H1 (cell line): ENCODE data around the gene ONECUT3. TPM values are rescaled to one million over a fixed set of nuclear protein-coding genes. Genes with fewer than 3 reads are reported as not detected.

Experiments
- EZH2 ChIP-seq: fragments of 200-600 bp; sonication (generic); IDR thresholded peaks from 2 replicates; pipeline ENCODE4 v1.7.1; 2012; ENCODE audit warnings: low read depth, mild to moderate bottlenecking, moderate library complexity, low read length, inconsistent platforms; ENCODE audit not compliant: severe bottlenecking
- JUN ChIP-seq: IDR thresholded peaks from 2 replicates; pipeline ENCODE4 v1.6.1; 2011; ENCODE audit warnings: low read depth, mild to moderate bottlenecking, improper control_type of control experiment, low read length
- KDM1A ChIP-seq: fragments of 200-600, 300-600 bp; sonication (generic); IDR thresholded peaks from 2 replicates; pipeline ENCODE4 v1.7.1; 2016; ENCODE audit warnings: mild to moderate bottlenecking, low read length, borderline replicate concordance
- KDM4A ChIP-seq: IDR thresholded peaks from one replicate; pipeline ENCODE4 v1.7.1; 2012; ENCODE audit warnings: low read depth, mild to moderate bottlenecking, moderate library complexity, low read length, inconsistent platforms; ENCODE audit not compliant: severe bottlenecking
- TAF7 ChIP-seq: optimal IDR thresholded peaks from 2 replicates; pipeline ENCODE3; 2011; ENCODE audit warnings: low read depth, mild to moderate bottlenecking, inconsistent platforms, low read length, moderate library complexity, borderline replicate concordance
- polyA plus RNA-seq, 7 experiments: library from polyadenylated mRNA; depleted of rRNA in 3 of 7; stranded (reverse) in 5 of 7; unstranded in 2 of 7; fragments of >200 nt in 5 of 7; fragments of 200-250 nt in 2 of 7; gene quantifications; 1 replicate in 5 of 7; 2 replicates in 1 of 7; 4 replicates in 1 of 7; pipeline versions ENCODE4 v1.2.1 to v1.2.3, GENCODE V29; 2011 to 2013; ENCODE audit warnings: missing spikeins in 2 of 7, mixed read lengths in 2 of 7
- total RNA-seq: library from RNA; stranded (reverse); fragmentation: NEBNext Ultra II Directional; extraction: Animal tissue kit (Norgen Biotek cat#: 25700); gene quantifications from 2 replicates; pipeline ENCODE4 v1.2.1, GENCODE V29; 2021
- TF ChIP-seq, protein P1 (sequence below): fragments of 300-600 bp; sonication (generic); IDR thresholded peaks from 2 replicates; pipeline ENCODE4 v1.7.1; 2012; ENCODE audit warnings: low read length, moderate library complexity, mild to moderate bottlenecking, inconsistent platforms; ENCODE audit not compliant: insufficient replicate concordance

Gene ONECUT3
- total and polyA plus RNA-seq, 2 of the 8 experiments (the other 6 are each of a cell fraction or from before 2014, with no cell fraction given): not detected

GRCh38 chr19:1783354-1783753, 30.0 kb downstream of the ONECUT3 start (continued):
- TF ChIP-seq KDM1A: no peak
- TF ChIP-seq TAF7: no peak
- TF ChIP-seq JUN: no peak
- TF ChIP-seq, protein P1, sequence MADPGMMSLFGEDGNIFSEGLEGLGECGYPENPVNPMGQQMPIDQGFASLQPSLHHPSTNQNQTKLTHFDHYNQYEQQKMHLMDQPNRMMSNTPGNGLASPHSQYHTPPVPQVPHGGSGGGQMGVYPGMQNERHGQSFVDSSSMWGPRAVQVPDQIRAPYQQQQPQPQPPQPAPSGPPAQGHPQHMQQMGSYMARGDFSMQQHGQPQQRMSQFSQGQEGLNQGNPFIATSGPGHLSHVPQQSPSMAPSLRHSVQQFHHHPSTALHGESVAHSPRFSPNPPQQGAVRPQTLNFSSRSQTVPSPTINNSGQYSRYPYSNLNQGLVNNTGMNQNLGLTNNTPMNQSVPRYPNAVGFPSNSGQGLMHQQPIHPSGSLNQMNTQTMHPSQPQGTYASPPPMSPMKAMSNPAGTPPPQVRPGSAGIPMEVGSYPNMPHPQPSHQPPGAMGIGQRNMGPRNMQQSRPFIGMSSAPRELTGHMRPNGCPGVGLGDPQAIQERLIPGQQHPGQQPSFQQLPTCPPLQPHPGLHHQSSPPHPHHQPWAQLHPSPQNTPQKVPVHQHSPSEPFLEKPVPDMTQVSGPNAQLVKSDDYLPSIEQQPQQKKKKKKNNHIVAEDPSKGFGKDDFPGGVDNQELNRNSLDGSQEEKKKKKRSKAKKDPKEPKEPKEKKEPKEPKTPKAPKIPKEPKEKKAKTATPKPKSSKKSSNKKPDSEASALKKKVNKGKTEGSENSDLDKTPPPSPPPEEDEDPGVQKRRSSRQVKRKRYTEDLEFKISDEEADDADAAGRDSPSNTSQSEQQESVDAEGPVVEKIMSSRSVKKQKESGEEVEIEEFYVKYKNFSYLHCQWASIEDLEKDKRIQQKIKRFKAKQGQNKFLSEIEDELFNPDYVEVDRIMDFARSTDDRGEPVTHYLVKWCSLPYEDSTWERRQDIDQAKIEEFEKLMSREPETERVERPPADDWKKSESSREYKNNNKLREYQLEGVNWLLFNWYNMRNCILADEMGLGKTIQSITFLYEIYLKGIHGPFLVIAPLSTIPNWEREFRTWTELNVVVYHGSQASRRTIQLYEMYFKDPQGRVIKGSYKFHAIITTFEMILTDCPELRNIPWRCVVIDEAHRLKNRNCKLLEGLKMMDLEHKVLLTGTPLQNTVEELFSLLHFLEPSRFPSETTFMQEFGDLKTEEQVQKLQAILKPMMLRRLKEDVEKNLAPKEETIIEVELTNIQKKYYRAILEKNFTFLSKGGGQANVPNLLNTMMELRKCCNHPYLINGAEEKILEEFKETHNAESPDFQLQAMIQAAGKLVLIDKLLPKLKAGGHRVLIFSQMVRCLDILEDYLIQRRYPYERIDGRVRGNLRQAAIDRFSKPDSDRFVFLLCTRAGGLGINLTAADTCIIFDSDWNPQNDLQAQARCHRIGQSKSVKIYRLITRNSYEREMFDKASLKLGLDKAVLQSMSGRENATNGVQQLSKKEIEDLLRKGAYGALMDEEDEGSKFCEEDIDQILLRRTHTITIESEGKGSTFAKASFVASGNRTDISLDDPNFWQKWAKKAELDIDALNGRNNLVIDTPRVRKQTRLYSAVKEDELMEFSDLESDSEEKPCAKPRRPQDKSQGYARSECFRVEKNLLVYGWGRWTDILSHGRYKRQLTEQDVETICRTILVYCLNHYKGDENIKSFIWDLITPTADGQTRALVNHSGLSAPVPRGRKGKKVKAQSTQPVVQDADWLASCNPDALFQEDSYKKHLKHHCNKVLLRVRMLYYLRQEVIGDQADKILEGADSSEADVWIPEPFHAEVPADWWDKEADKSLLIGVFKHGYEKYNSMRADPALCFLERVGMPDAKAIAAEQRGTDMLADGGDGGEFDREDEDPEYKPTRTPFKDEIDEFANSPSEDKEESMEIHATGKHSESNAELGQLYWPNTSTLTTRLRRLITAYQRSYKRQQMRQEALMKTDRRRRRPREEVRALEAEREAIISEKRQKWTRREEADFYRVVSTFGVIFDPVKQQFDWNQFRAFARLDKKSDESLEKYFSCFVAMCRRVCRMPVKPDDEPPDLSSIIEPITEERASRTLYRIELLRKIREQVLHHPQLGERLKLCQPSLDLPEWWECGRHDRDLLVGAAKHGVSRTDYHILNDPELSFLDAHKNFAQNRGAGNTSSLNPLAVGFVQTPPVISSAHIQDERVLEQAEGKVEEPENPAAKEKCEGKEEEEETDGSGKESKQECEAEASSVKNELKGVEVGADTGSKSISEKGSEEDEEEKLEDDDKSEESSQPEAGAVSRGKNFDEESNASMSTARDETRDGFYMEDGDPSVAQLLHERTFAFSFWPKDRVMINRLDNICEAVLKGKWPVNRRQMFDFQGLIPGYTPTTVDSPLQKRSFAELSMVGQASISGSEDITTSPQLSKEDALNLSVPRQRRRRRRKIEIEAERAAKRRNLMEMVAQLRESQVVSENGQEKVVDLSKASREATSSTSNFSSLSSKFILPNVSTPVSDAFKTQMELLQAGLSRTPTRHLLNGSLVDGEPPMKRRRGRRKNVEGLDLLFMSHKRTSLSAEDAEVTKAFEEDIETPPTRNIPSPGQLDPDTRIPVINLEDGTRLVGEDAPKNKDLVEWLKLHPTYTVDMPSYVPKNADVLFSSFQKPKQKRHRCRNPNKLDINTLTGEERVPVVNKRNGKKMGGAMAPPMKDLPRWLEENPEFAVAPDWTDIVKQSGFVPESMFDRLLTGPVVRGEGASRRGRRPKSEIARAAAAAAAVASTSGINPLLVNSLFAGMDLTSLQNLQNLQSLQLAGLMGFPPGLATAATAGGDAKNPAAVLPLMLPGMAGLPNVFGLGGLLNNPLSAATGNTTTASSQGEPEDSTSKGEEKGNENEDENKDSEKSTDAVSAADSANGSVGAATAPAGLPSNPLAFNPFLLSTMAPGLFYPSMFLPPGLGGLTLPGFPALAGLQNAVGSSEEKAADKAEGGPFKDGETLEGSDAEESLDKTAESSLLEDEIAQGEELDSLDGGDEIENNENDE: no peak
- TF ChIP-seq EZH2: no peak
- no peak for TF ChIP-seq KDM4A
